PFSK-1 (cell line): Measurements from ENCODE around the gene RBP3.

Experiments used
- FOXP2 ChIP-seq: optimal IDR thresholded peaks from 2 replicates; pipeline ENCODE3; 2011; ENCODE audit warnings: borderline replicate concordance, control low read depth, inconsistent platforms; ENCODE audit not compliant: insufficient read depth; ENCODE audit errors: extremely low read length, extremely low read depth
- POLR2AphosphoS5 ChIP-seq: IDR thresholded peaks from 2 replicates; pipeline ENCODE4 v1.6.1; 2012; ENCODE audit warnings: low read depth, mild to moderate bottlenecking, control low read depth, low read length, moderate library complexity
- REST ChIP-seq, 2 experiments: IDR thresholded peaks; 2 replicates each; pipeline versions ENCODE4 v1.6.1 to v1.8.0; 2011 to 2012; ENCODE audit warnings: low read depth in 2 of 2, low read length in 2 of 2, control low read depth in 1 of 2, inconsistent platforms in 1 of 2, mild to moderate bottlenecking in 1 of 2, moderate library complexity in 1 of 2; ENCODE audit not compliant: insufficient read depth in 1 of 2
- SIN3A ChIP-seq: IDR thresholded peaks from 2 replicates; pipeline ENCODE4 v1.6.1; 2012; ENCODE audit warnings: mild to moderate bottlenecking, low read length, moderate library complexity, borderline replicate concordance; ENCODE audit not compliant: insufficient read depth
- TAF1 ChIP-seq: IDR thresholded peaks from 2 replicates; pipeline ENCODE4 v1.6.1; 2012; ENCODE audit warnings: low read length, control low read depth, borderline replicate concordance; ENCODE audit not compliant: insufficient read depth

RBP3 gene

GRCh38 chr10:47349941-47350371 is 1.8 kb downstream of the RBP3 start:
- TF ChIP-seq FOXP2: no peak
- no peak for TF ChIP-seq REST (IDR thresholded peaks at IDR 0.05; ENCODE audit: insufficient read depth in 1 of 2, low read depth in 2 of 2, low read length in 2 of 2)
- no peak for TF ChIP-seq POLR2AphosphoS5
- TF ChIP-seq SIN3A: no peak
- no peak for TF ChIP-seq TAF1

- TF ChIP-seq POLR2AphosphoS5: no peak
- no peak for TF ChIP-seq FOXP2
- no peak for TF ChIP-seq TAF1
- TF ChIP-seq SIN3A: no peak
- no peak for TF ChIP-seq REST (IDR thresholded peaks at IDR 0.05; ENCODE audit: insufficient read depth in 1 of 2, low read depth in 2 of 2, low read length in 2 of 2)
Observed at GRCh38 chr10:47350671-47351640, 2.8 kb downstream of the RBP3 start.

- TF ChIP-seq SIN3A (no peak), FOXP2 (no peak)
Observed at GRCh38 chr10:47351899-47352815, 4.0 kb downstream of the RBP3 start.

GRCh38 chr10:47353351-47353750 is 5.2 kb downstream of the RBP3 start:
- TF ChIP-seq FOXP2 (no peak), SIN3A (no peak), POLR2AphosphoS5 (no peak), REST (IDR thresholded peaks at IDR 0.05; ENCODE audit: insufficient read depth in 1 of 2, low read depth in 2 of 2, low read length in 2 of 2) (no peak), TAF1 (no peak)

- TF ChIP-seq SIN3A (no peak), REST (IDR thresholded peaks at IDR 0.05; ENCODE audit: insufficient read depth in 1 of 2, low read depth in 2 of 2, low read length in 2 of 2) (no peak)
Observed at GRCh38 chr10:47354165-47354564, 6.0 kb downstream of the RBP3 start.
